HepG2 (cell line): ENCODE measurements around the gene CADM4. TPM values are rescaled to one million over a fixed set of nuclear protein-coding genes. Genes with fewer than 3 reads are reported as not detected.

Experiments used
- ATF2 ChIP-seq: sonication (generic); formaldehyde crosslinking; IDR thresholded peaks from 2 replicates; pipeline ENCODE4 v1.4.0; 2020; ENCODE audit warnings: missing genetic modification reagents
- CBFB ChIP-seq: sonication (generic); formaldehyde crosslinking; IDR thresholded peaks from 2 replicates; pipeline ENCODE4 v1.4.0; 2020; ENCODE audit warnings: missing genetic modification reagents
- FOXO1 ChIP-seq: sonication (generic); formaldehyde crosslinking; IDR thresholded peaks from 2 replicates; pipeline ENCODE4 v1.4.0; 2020; ENCODE audit warnings: missing genetic modification reagents
- HDAC6 ChIP-seq: fragments of 200-600 bp; sonication (generic); IDR thresholded peaks from 2 replicates; pipeline ENCODE4 v1.7.0; 2017; ENCODE audit warnings: mild to moderate bottlenecking, antibody characterized with exemption, low read length, low read depth
- HNRNPLL ChIP-seq: fragments of 200-400 bp; formaldehyde crosslinking; IDR thresholded peaks from 2 replicates; pipeline ENCODE4 v1.6.1; 2017; ENCODE audit warnings: mild to moderate bottlenecking, low read depth, low read length; ENCODE audit not compliant: poor library complexity, severe bottlenecking
- JARID2 ChIP-seq: sonication (generic); formaldehyde crosslinking; IDR thresholded peaks from 2 replicates; pipeline ENCODE4 v1.8.1; 2023; ENCODE audit warnings: missing genetic modification reagents, inconsistent platforms; ENCODE audit not compliant: insufficient replicate concordance
- KDM5B ChIP-seq: sonication (generic); formaldehyde crosslinking; IDR thresholded peaks from 2 replicates; pipeline ENCODE4 v1.4.0; 2020; ENCODE audit warnings: missing genetic modification reagents, mild to moderate bottlenecking, borderline replicate concordance
- MED13 ChIP-seq: sonication (generic); formaldehyde crosslinking; IDR thresholded peaks from 2 replicates; pipeline ENCODE4 v1.5.0; 2020; ENCODE audit warnings: missing genetic modification reagents
- MEIS1 ChIP-seq: sonication (generic); formaldehyde crosslinking; IDR thresholded peaks from 2 replicates; pipeline ENCODE4 v1.9.0; 2021; ENCODE audit warnings: mild to moderate bottlenecking, missing genetic modification reagents, moderate library complexity, borderline replicate concordance
- MIXL1 ChIP-seq: IDR thresholded peaks from 2 replicates; pipeline ENCODE4 v1.6.1; 2016
- MTA3 ChIP-seq: sonication (generic); formaldehyde crosslinking; IDR thresholded peaks from 2 replicates; pipeline ENCODE4 v1.4.0; 2020; ENCODE audit warnings: missing genetic modification reagents
- NR2C2 ChIP-seq: sonication (generic); formaldehyde crosslinking; IDR thresholded peaks from 2 replicates; pipeline ENCODE4 v1.4.0; 2020; ENCODE audit warnings: missing genetic modification reagents, mild to moderate bottlenecking, moderate library complexity, borderline replicate concordance
- POLR2G ChIP-seq: fragments of 200-400 bp; formaldehyde crosslinking; IDR thresholded peaks from 2 replicates; pipeline ENCODE4 v1.6.1; 2018; ENCODE audit warnings: mild to moderate bottlenecking, low read depth, low read length, moderate library complexity
- RFXAP ChIP-seq: sonication (generic); formaldehyde crosslinking; IDR thresholded peaks from 2 replicates; pipeline ENCODE4 v1.4.0; 2020; ENCODE audit warnings: missing genetic modification reagents, borderline replicate concordance
- SRSF4 ChIP-seq: fragments of 200-400 bp; formaldehyde crosslinking; IDR thresholded peaks from one replicate; pipeline ENCODE4 v1.6.1; 2018; ENCODE audit warnings: mild to moderate bottlenecking, low read depth, low read length, moderate library complexity; ENCODE audit not compliant: poor library complexity, severe bottlenecking
- TBP ChIP-seq: sonication (generic); formaldehyde crosslinking; IDR thresholded peaks from 2 replicates; pipeline ENCODE4 v1.5.0; 2020; ENCODE audit warnings: missing genetic modification reagents
- ZNF333 ChIP-seq: sonication (generic); formaldehyde crosslinking; IDR thresholded peaks from 2 replicates; pipeline ENCODE4 v1.4.0; 2020; ENCODE audit warnings: mild to moderate bottlenecking, missing genetic modification reagents, borderline replicate concordance
- ZNF383 ChIP-seq: sonication (generic); formaldehyde crosslinking; IDR thresholded peaks from 2 replicates; pipeline ENCODE4 v1.4.0; 2020; ENCODE audit warnings: missing genetic modification reagents, mild to moderate bottlenecking, borderline replicate concordance
- ZNF441 ChIP-seq: sonication (generic); formaldehyde crosslinking; IDR thresholded peaks from 2 replicates; pipeline ENCODE4 v1.7.0; 2021; ENCODE audit warnings: missing genetic modification reagents, borderline replicate concordance
- ZNF598 ChIP-seq: sonication (generic); formaldehyde crosslinking; IDR thresholded peaks from 2 replicates; pipeline ENCODE4 v1.5.1; 2020; ENCODE audit warnings: mild to moderate bottlenecking, missing genetic modification reagents, borderline replicate concordance
- ZNF691 ChIP-seq: sonication (generic); formaldehyde crosslinking; IDR thresholded peaks from 2 replicates; pipeline ENCODE4 v1.4.0; 2020; ENCODE audit warnings: missing genetic modification reagents, low read depth, mild to moderate bottlenecking, borderline replicate concordance
- ZNF784 ChIP-seq: sonication (generic); formaldehyde crosslinking; IDR thresholded peaks from 2 replicates; pipeline ENCODE4 v1.5.1; 2020; ENCODE audit warnings: missing genetic modification reagents, mild to moderate bottlenecking, borderline replicate concordance
- polyA plus RNA-seq, 8 experiments: library from polyadenylated mRNA; depleted of rRNA in 3 of 8; stranded (reverse) in 7 of 8; unstranded in 1 of 8; fragments of >200 nt; fragmentation: Illumina TruSeq in 4 of 8; extraction: Trizol in 4 of 8; gene quantifications; 2 replicates each; pipeline versions ENCODE4 v1.2.1 to v1.2.3, GENCODE V29; 2011 to 2016; ENCODE audit warnings: low read depth in 4 of 8, missing spikeins in 1 of 8, mixed read lengths in 1 of 8; ENCODE audit not compliant: insufficient read depth in 1 of 8
- total RNA-seq, 5 experiments: library from RNA; depleted of rRNA; stranded (reverse); fragments of >200 nt; fragmentation: Illumina TruSeq; extraction: Trizol; gene quantifications; 2 replicates each; pipeline ENCODE4 v1.2.3, GENCODE V29; 2016; ENCODE audit warnings: low read depth in 1 of 5
- TF ChIP-seq, protein P1 (sequence below): sonication (generic); formaldehyde crosslinking; IDR thresholded peaks from 2 replicates; pipeline ENCODE4 v1.4.0; 2020; ENCODE audit warnings: missing genetic modification reagents, borderline replicate concordance
- TF ChIP-seq, protein P2 (sequence below): sonication (generic); formaldehyde crosslinking; IDR thresholded peaks from 2 replicates; pipeline ENCODE4 v1.4.0; 2020; ENCODE audit warnings: mild to moderate bottlenecking, missing genetic modification reagents

The CADM4 gene
- total and polyA plus RNA-seq, 2 of the 13 experiments (the other 11 are each of a cell fraction or from before 2014, with no cell fraction given), result 8.5 to 16.0 TPM

DNA sequence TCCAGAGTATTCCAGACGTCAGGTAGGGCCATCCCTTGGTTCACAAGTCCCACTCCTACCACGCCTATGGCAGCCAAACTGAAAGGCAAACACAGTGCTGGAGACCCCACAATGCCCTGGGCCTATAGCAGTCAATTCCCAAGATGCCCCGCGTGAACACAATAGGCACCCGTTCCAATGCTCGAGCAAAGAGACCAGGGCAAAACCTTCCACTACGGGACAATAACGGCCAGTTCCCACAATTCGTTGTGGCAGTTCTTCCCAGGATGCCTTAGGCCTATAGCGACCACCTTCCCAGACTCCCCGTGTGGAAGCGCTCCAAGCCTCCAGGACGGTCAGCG lies 20.8 kb downstream of the CADM4 start (continued):
- TF ChIP-seq HDAC6 (no peak), HNRNPLL (no peak), ZNF333 (CRISPR knock-in tag) (no peak), ATF2 (CRISPR knock-in tag) (no peak; the same call in 1 of the 2 replicates), TBP (CRISPR knock-in tag) (no peak), MTA3 (no peak), SRSF4 (no peak), ZNF691 (0 out of 2 replicates have a peak, but pooled peaks have one; percentile 41), NR2C2 (CRISPR knock-in tag) (no peak), CBFB (CRISPR knock-in tag) (no peak), MEIS1 (no peak), ZNF441 (peak; percentile 75; the same call in 1 of the 2 replicates), MED13 (no peak), FOXO1 (CRISPR knock-in tag) (no peak), ZNF598 (CRISPR knock-in tag) (no peak), POLR2G (no peak; the same call in 1 of the 2 replicates), KDM5B (CRISPR knock-in tag) (no peak), JARID2 (CRISPR knock-in tag) (no peak), ZNF784 (no peak), MIXL1 (CRISPR knock-in tag) (0 out of 2 replicates have a peak, but pooled peaks have one; percentile 11), RFXAP (CRISPR knock-in tag) (no peak), ZNF383 (CRISPR knock-in tag) (no peak)
- TF ChIP-seq, protein P1, sequence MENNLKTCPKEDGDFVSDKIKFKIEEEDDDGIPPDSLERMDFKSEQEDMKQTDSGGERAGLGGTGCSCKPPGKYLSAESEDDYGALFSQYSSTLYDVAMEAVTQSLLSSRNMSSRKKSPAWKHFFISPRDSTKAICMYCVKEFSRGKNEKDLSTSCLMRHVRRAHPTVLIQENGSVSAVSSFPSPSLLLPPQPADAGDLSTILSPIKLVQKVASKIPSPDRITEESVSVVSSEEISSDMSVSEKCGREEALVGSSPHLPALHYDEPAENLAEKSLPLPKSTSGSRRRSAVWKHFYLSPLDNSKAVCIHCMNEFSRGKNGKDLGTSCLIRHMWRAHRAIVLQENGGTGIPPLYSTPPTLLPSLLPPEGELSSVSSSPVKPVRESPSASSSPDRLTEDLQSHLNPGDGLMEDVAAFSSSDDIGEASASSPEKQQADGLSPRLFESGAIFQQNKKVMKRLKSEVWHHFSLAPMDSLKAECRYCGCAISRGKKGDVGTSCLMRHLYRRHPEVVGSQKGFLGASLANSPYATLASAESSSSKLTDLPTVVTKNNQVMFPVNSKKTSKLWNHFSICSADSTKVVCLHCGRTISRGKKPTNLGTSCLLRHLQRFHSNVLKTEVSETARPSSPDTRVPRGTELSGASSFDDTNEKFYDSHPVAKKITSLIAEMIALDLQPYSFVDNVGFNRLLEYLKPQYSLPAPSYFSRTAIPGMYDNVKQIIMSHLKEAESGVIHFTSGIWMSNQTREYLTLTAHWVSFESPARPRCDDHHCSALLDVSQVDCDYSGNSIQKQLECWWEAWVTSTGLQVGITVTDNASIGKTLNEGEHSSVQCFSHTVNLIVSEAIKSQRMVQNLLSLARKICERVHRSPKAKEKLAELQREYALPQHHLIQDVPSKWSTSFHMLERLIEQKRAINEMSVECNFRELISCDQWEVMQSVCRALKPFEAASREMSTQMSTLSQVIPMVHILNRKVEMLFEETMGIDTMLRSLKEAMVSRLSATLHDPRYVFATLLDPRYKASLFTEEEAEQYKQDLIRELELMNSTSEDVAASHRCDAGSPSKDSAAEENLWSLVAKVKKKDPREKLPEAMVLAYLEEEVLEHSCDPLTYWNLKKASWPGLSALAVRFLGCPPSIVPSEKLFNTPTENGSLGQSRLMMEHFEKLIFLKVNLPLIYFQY (CRISPR knock-in tag), result no peak
- TF ChIP-seq, protein P2, sequence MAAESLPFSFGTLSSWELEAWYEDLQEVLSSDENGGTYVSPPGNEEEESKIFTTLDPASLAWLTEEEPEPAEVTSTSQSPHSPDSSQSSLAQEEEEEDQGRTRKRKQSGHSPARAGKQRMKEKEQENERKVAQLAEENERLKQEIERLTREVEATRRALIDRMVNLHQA (CRISPR knock-in tag), result no peak
